IMR-90 (cell line): ENCODE data around the gene ARMCX1. TPM values are rescaled to one million over a fixed set of nuclear protein-coding genes. Genes with fewer than 3 reads are reported as not detected.

Source experiments
- ATAC-seq: fragments of 200-7000 bp; cut with Tn5 transposase; 2 replicates; pipeline ENCODE4 v1.9.1; 2020; ENCODE audit warnings: low read depth, mild to moderate bottlenecking, moderate library complexity
- BruUV-seq: library from RNA; stranded (reverse); fragments of 400-500 nt; replicated peaks from 2 replicates; lab custom pipeline; 2021; lab: Mats Ljungman, UMichigan
- CTCF ChIA-PET: fragments of 300-600 bp; formaldehyde crosslinking; extraction: SDS; loops from one replicate; lab custom pipeline; 2021; ENCODE audit warnings: antibody characterized with exemption; lab: Yijun Ruan, JAX
- POLR2A ChIA-PET: fragments of 300-600 bp; sonication (Branson Sonifier 250); formaldehyde crosslinking; loops from one replicate; lab custom pipeline; 2022; ENCODE audit warnings: antibody characterized with exemption; ENCODE audit not compliant: unreplicated experiment; lab: Charles Lee
- DNase-seq: peaks from one replicate; pipeline ENCODE4 v3.0.0; 2013
- H2AFZ ChIP-seq: replicated peaks from 2 replicates; pipeline ENCODE3; 2013; ENCODE audit warnings: low read length, mild to moderate bottlenecking; ENCODE audit not compliant: poor library complexity
- H2AK5ac ChIP-seq: 2 replicates; pipeline ENCODE4 v1.6.1; 2013; ENCODE audit warnings: low read depth, low read length, inconsistent platforms
- H2AK9ac ChIP-seq: replicated peaks from 2 replicates; pipeline ENCODE3; 2013; ENCODE audit warnings: mild to moderate bottlenecking, low read depth, low read length, moderate library complexity; ENCODE audit not compliant: poor library complexity
- H2BK120ac ChIP-seq: 2 replicates; pipeline ENCODE4 v1.6.1; 2013; ENCODE audit warnings: low read depth, low read length, inconsistent platforms
- H2BK15ac ChIP-seq: 3 replicates; pipeline ENCODE4 v1.6.1; 2013; ENCODE audit warnings: low read depth, low read length, inconsistent platforms
- H2BK20ac ChIP-seq: 2 replicates; pipeline ENCODE4 v1.6.1; 2013; ENCODE audit warnings: low read depth, mild to moderate bottlenecking, inconsistent platforms, low read length, moderate library complexity
- H2BK5ac ChIP-seq: 2 replicates; pipeline ENCODE4 v1.6.1; 2013; ENCODE audit warnings: mild to moderate bottlenecking, low read depth, low read length, inconsistent platforms; ENCODE audit not compliant: poor library complexity, severe bottlenecking
- H3K14ac ChIP-seq: replicated peaks from 2 replicates; pipeline ENCODE4 v1.6.1; 2013; ENCODE audit warnings: low read depth, low read length, inconsistent platforms
- H3K18ac ChIP-seq: 2 replicates; pipeline ENCODE4 v1.6.1; 2013; ENCODE audit warnings: low read depth, low read length, control low read depth
- H3K23ac ChIP-seq: 2 replicates; pipeline ENCODE4 v1.6.1; 2013; ENCODE audit warnings: low read depth, low read length, inconsistent platforms
- H3K27ac ChIP-seq: 2 replicates; pipeline ENCODE4 v1.5.1; 2013; ENCODE audit warnings: mild to moderate bottlenecking, control low read depth, low read length; ENCODE audit not compliant: insufficient read depth
- H3K27me3 ChIP-seq: 2 replicates; pipeline ENCODE4 v1.6.1; 2013; ENCODE audit warnings: low read length; ENCODE audit not compliant: control insufficient read depth, insufficient read depth
- H3K36me3 ChIP-seq: 2 replicates; pipeline ENCODE4 v1.6.1; 2013; ENCODE audit warnings: low read length, mixed read lengths; ENCODE audit not compliant: control insufficient read depth, insufficient read depth
- H3K4ac ChIP-seq: 2 replicates; pipeline ENCODE4 v1.6.1; 2013; ENCODE audit warnings: low read depth, low read length, inconsistent platforms
- H3K4me1 ChIP-seq: 2 replicates; pipeline ENCODE4 v1.6.1; 2013; ENCODE audit warnings: low read length, mixed read lengths; ENCODE audit not compliant: control insufficient read depth, insufficient read depth
- H3K4me2 ChIP-seq: 2 replicates; pipeline ENCODE4 v1.6.1; 2013; ENCODE audit warnings: low read depth, mild to moderate bottlenecking, control low read depth, low read length, moderate library complexity
- H3K4me3 ChIP-seq: 2 replicates; pipeline ENCODE4 v1.5.1; 2013; ENCODE audit warnings: low read depth, mild to moderate bottlenecking, control low read depth, low read length, moderate library complexity; ENCODE audit not compliant: insufficient read depth
- H3K56ac ChIP-seq: 2 replicates; pipeline ENCODE4 v1.6.1; 2013; ENCODE audit warnings: low read length, inconsistent platforms; ENCODE audit not compliant: insufficient read depth; ENCODE audit errors: extremely low read depth
- H3K79me1 ChIP-seq, 2 experiments: 2 replicates each; pipeline ENCODE4 v1.6.1; 2013; ENCODE audit warnings: low read length in 2 of 2, inconsistent platforms in 1 of 2, low read depth in 1 of 2
- H3K9ac ChIP-seq: 2 replicates; pipeline ENCODE4 v1.6.1; 2013; ENCODE audit warnings: low read depth, low read length, control low read depth
- H3K9me1 ChIP-seq: 2 replicates; pipeline ENCODE4 v1.6.1; 2013; ENCODE audit warnings: low read length, inconsistent platforms; ENCODE audit not compliant: insufficient read depth
- H3K9me3 ChIP-seq: 2 replicates; pipeline ENCODE4 v1.6.1; 2013; ENCODE audit warnings: low read length; ENCODE audit not compliant: control insufficient read depth, insufficient read depth
- H4K20me1 ChIP-seq: 2 replicates; pipeline ENCODE4 v1.6.1; 2013; ENCODE audit warnings: low read length, inconsistent platforms; ENCODE audit not compliant: insufficient read depth
- H4K5ac ChIP-seq: 2 replicates; pipeline ENCODE4 v1.6.1; 2013; ENCODE audit warnings: mild to moderate bottlenecking, low read depth, low read length, control low read depth
- H4K8ac ChIP-seq, 2 experiments: 2 replicates each; pipeline ENCODE4 v1.6.1; 2013; ENCODE audit warnings: low read depth in 2 of 2, low read length in 2 of 2, control low read depth in 1 of 2, inconsistent platforms in 1 of 2
- H4K91ac ChIP-seq: 2 replicates; pipeline ENCODE4 v1.6.1; 2013; ENCODE audit warnings: low read depth, low read length, inconsistent platforms; ENCODE audit not compliant: insufficient read depth
- BHLHE40 ChIP-seq: fragments of 150-350 bp; IDR thresholded peaks from 2 replicates; pipeline ENCODE4 v1.6.1; 2016; ENCODE audit warnings: mild to moderate bottlenecking, low read depth, low read length
- CEBPB ChIP-seq: IDR thresholded peaks from 2 replicates; pipeline ENCODE4 v1.6.1; 2012; ENCODE audit warnings: low read depth, low read length, improper control_type of control experiment
- CHD1 ChIP-seq: IDR thresholded peaks from 2 replicates; pipeline ENCODE4 v1.6.1; 2012; ENCODE audit warnings: low read depth, low read length, improper control_type of control experiment
- ELK1 ChIP-seq: fragments of 150-350 bp; IDR thresholded peaks from 2 replicates; pipeline ENCODE4 v1.6.1; 2016; ENCODE audit warnings: low read depth, mild to moderate bottlenecking, low read length, moderate library complexity, borderline replicate concordance
- FOS ChIP-seq: fragments of 150-350 bp; IDR thresholded peaks from 2 replicates; pipeline ENCODE4 v1.6.1; 2016; ENCODE audit warnings: low read depth, low read length
- MAFK ChIP-seq: IDR thresholded peaks from 2 replicates; pipeline ENCODE4 v1.6.1; 2012; ENCODE audit warnings: low read depth, low read length, improper control_type of control experiment
- MAZ ChIP-seq: IDR thresholded peaks from 2 replicates; pipeline ENCODE4 v1.6.1; 2012; ENCODE audit warnings: low read depth, mild to moderate bottlenecking, low read length, improper control_type of control experiment, moderate library complexity, borderline replicate concordance
- MXI1 ChIP-seq: IDR thresholded peaks from 2 replicates; pipeline ENCODE4 v1.6.1; 2012; ENCODE audit warnings: low read depth, mild to moderate bottlenecking, low read length, moderate library complexity, borderline replicate concordance
- NFE2L2 ChIP-seq: fragments of 150-350 bp; IDR thresholded peaks from 2 replicates; pipeline ENCODE4 v1.6.1; 2016; ENCODE audit warnings: low read depth, mild to moderate bottlenecking, low read length
- POLR2A ChIP-seq: IDR thresholded peaks from 2 replicates; pipeline ENCODE4 v1.6.1; 2012; ENCODE audit warnings: mild to moderate bottlenecking, low read depth, low read length
- RAD21 ChIP-seq: IDR thresholded peaks from 2 replicates; pipeline ENCODE4 v1.6.1; 2012; ENCODE audit warnings: low read length, improper control_type of control experiment
- RCOR1 ChIP-seq: IDR thresholded peaks from 2 replicates; pipeline ENCODE4 v1.6.1; 2012; ENCODE audit warnings: mild to moderate bottlenecking, low read length, improper control_type of control experiment; ENCODE audit not compliant: insufficient replicate concordance
- RFX5 ChIP-seq: IDR thresholded peaks from 2 replicates; pipeline ENCODE4 v1.8.0; 2012; ENCODE audit warnings: low read depth, mild to moderate bottlenecking, low read length, moderate library complexity
- SMC3 ChIP-seq: fragments of 150-350 bp; IDR thresholded peaks from 2 replicates; pipeline ENCODE4 v1.6.1; 2016; ENCODE audit warnings: low read depth, mild to moderate bottlenecking, antibody characterized with exemption, low read length, moderate library complexity
- USF2 ChIP-seq: fragments of 150-350 bp; IDR thresholded peaks from 2 replicates; pipeline ENCODE4 v1.6.1; 2017; ENCODE audit warnings: mild to moderate bottlenecking, antibody characterized with exemption, low read length, low read depth
- WGBS, 2 experiments: methylation state at CpG; one replicate each; pipeline versions ENCODE4 v1.1.5 to v1.1.7; 2013; ENCODE audit warnings: missing lambda C conversion rate in 2 of 2; ENCODE audit not compliant: insufficient read length in 1 of 2; ENCODE audit errors: extremely low coverage in 2 of 2; 5-methylcytosine and 5-hydroxymethylcytosine counted together
- dilution Hi-C: fragments of 300-500 bp; cut with HindIII; formaldehyde crosslinking; loops from one replicate; pipeline ENCODE4 v1.14.3; 2018; ENCODE audit warnings: low sequenced_read_pairs; ENCODE audit not compliant: unreplicated experiment
- in situ Hi-C: fragments of 300-500 bp; cut with MboI; formaldehyde crosslinking; loops from 3 replicates; pipeline ENCODE4 v1.14.3; 2019; ENCODE audit warnings: low sequenced_read_pairs, inconsistent platforms, mixed read lengths
- intact Hi-C: fragments of 100-400 bp; cut with micrococcal nuclease; formaldehyde crosslinking; loops from 2 replicates; pipeline ENCODE4 v1.10.0; 2022
- polyA plus RNA-seq, 3 experiments: library from polyadenylated mRNA; depleted of rRNA; stranded (reverse); fragments of >200 nt; gene quantifications; 2 replicates each; pipeline ENCODE4 v1.2.3, GENCODE V29; 2012; ENCODE audit warnings: low replicate concordance in 1 of 3
- total RNA-seq: library from RNA; depleted of rRNA; stranded (reverse); fragments of >200 nt; gene quantifications from 2 replicates; pipeline ENCODE4 v1.2.3, GENCODE V29; 2012
- TF ChIP-seq, protein P1 (sequence below): conservative IDR thresholded peaks from 2 replicates; pipeline ENCODE4 v1.5.1; 2012; ENCODE audit warnings: mild to moderate bottlenecking, low read depth, low read length, improper control_type of control experiment

ARMCX1 gene
- total and polyA plus RNA-seq, 2 of the 4 experiments (the other 2 are of a cell fraction): 14.2 to 22.9 TPM

GRCh38 chrX:101507986-101508385, 42.4 kb upstream of the ARMCX1 start:
- Histone ChIP-seq H2AK9ac (no peak overlapping the region), H2AK5ac (no peak overlapping the region), H3K27ac (no peak overlapping the region), H3K27me3 (no peaks in the 10 kb centered on the region), H3K18ac (no peak overlapping the region), H3K23ac (no peak overlapping the region), H2BK15ac (no peak overlapping the region), H2BK120ac (no peak overlapping the region), H2AFZ (no peak overlapping the region), H3K4me3 (no peak overlapping the region), H4K91ac (no peak overlapping the region), H3K36me3 (no peaks in the 10 kb centered on the region), H3K79me1 (no peaks in the 10 kb centered on the region), H2BK5ac (no peak overlapping the region), H4K5ac (no peak overlapping the region), H2BK20ac (no peak overlapping the region), H3K9ac (no peak overlapping the region), H3K4ac (no peak overlapping the region), H4K8ac (no peak overlapping the region), H3K9me3 (no peaks in the 10 kb centered on the region), H4K20me1 (no peaks in the 10 kb centered on the region), H3K4me1 (no peaks in the 10 kb centered on the region), H3K4me2 (no peak overlapping the region), H3K56ac (no peak overlapping the region), H3K9me1 (no peaks in the 10 kb centered on the region), H3K14ac (no peak overlapping the region)
- DNase-seq (no peak), ATAC-seq (no peak)
- ChIA-PET POLR2A (no interaction called here), CTCF (no interaction called here)
- dilution Hi-C loops: no loop called here
- no TSS peak for BruUV-seq
- in situ Hi-C loops: no loop called here
- intact Hi-C loops: no loop called here
- no CpG with 5 or more reads among the region's 4 CpGs for WGBS, 2 experiments
- TF ChIP-seq RFX5: no peak
- no peak for TF ChIP-seq CEBPB
- no peak for TF ChIP-seq MXI1
- TF ChIP-seq ELK1: no peak
- TF ChIP-seq SMC3: no peak
- TF ChIP-seq CHD1: no peak
- no peak for TF ChIP-seq USF2
- TF ChIP-seq POLR2A: no peak
- no peak for TF ChIP-seq MAZ
- TF ChIP-seq RCOR1: no peak
- TF ChIP-seq MAFK: no peak
- no peak for TF ChIP-seq NFE2L2
- no peak for TF ChIP-seq BHLHE40
- TF ChIP-seq RAD21: no peak
- TF ChIP-seq, protein P1, sequence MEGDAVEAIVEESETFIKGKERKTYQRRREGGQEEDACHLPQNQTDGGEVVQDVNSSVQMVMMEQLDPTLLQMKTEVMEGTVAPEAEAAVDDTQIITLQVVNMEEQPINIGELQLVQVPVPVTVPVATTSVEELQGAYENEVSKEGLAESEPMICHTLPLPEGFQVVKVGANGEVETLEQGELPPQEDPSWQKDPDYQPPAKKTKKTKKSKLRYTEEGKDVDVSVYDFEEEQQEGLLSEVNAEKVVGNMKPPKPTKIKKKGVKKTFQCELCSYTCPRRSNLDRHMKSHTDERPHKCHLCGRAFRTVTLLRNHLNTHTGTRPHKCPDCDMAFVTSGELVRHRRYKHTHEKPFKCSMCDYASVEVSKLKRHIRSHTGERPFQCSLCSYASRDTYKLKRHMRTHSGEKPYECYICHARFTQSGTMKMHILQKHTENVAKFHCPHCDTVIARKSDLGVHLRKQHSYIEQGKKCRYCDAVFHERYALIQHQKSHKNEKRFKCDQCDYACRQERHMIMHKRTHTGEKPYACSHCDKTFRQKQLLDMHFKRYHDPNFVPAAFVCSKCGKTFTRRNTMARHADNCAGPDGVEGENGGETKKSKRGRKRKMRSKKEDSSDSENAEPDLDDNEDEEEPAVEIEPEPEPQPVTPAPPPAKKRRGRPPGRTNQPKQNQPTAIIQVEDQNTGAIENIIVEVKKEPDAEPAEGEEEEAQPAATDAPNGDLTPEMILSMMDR: no peak
- no peak for TF ChIP-seq FOS
